Measurements from ENCODE around the gene NXN.
"Not testable (repeated sequence)": the region's sequence is repeated elsewhere in the genome, so short reads cannot be mapped to it uniquely, and the experiment has no call there.

The NXN gene

GRCh38 chr17:887551-888209 is 91.9 kb downstream of the NXN start:
- no peak for DNase-seq (ENCODE audit: low read depth)

GRCh38 chr17:885971-886571 is 93.5 kb downstream of the NXN start:
- no peak for DNase-seq (ENCODE audit: low read depth)

- no peak for DNase-seq (ENCODE audit: low read depth)
These were observed 96.0 kb downstream of the NXN start for GRCh38 chr17:883586-883962.

- no peak for DNase-seq (ENCODE audit: low read depth)
These were observed 96.6 kb downstream of the NXN start for GRCh38 chr17:882827-883585.

GRCh38 chr17:881778-882177 is 97.8 kb downstream of the NXN start:
- no peak for DNase-seq (ENCODE audit: low read depth)

- DNase-seq (ENCODE audit: low read depth): no peak
These were observed 98.9 kb downstream of the NXN start for GRCh38 chr17:880443-881269.

GRCh38 chr17:879546-880442 is 99.8 kb downstream of the NXN start:
- DNase-seq (ENCODE audit: low read depth): peak; percentile 48

- no peak for DNase-seq (ENCODE audit: low read depth)
These were observed 101.9 kb downstream of the NXN start for GRCh38 chr17:877630-878029.

- no peak for DNase-seq (ENCODE audit: low read depth)
These were observed 103.3 kb downstream of the NXN start for GRCh38 chr17:876272-876671.

GRCh38 chr17:874590-874989 is 105.0 kb downstream of the NXN start:
- DNase-seq (ENCODE audit: low read depth): not testable (repeated sequence)

GRCh38 chr17:872855-873254 is 106.7 kb downstream of the NXN start:
- DNase-seq (ENCODE audit: low read depth): no peak

- DNase-seq (ENCODE audit: low read depth): no peak
These were observed 107.6 kb downstream of the NXN start for GRCh38 chr17:871751-872519.

GRCh38 chr17:869567-870525 is 109.7 kb downstream of the NXN start:
- no peak for DNase-seq (ENCODE audit: low read depth)

GRCh38 chr17:869086-869485 is 110.5 kb downstream of the NXN start:
- DNase-seq (ENCODE audit: low read depth): no peak

GRCh38 chr17:867896-868489 is 111.6 kb downstream of the NXN start:
- no peak for DNase-seq (ENCODE audit: low read depth)

GRCh38 chr17:867238-867637 is 112.3 kb downstream of the NXN start:
- not testable (repeated sequence) for DNase-seq (ENCODE audit: low read depth)

GRCh38 chr17:866568-867103 is 112.9 kb downstream of the NXN start:
- no peak for DNase-seq (ENCODE audit: low read depth)

GRCh38 chr17:864315-864714 is 115.3 kb downstream of the NXN start:
- no peak for DNase-seq (ENCODE audit: low read depth)

GRCh38 chr17:863880-864279 is 115.7 kb downstream of the NXN start:
- DNase-seq (ENCODE audit: low read depth): no peak
